Large intestine (tissue), 3 donors: ENCODE results near the gene LRRC8A. TPM values are rescaled to one million over a fixed set of nuclear protein-coding genes. Genes with fewer than 3 reads are reported as not detected.

Experiments
- DNase-seq, 2 donors: peaks; one replicate each; pipeline versions ENCODE4 v3.0.0 to v3.0.0-alpha.2; 2013
- H3K27ac ChIP-seq: one replicate; pipeline ENCODE4 v1.5.1; 2013; ENCODE audit warnings: low read length
- H3K27me3 ChIP-seq: 2 replicates; pipeline ENCODE4 v1.6.1; 2013; ENCODE audit warnings: low read length; ENCODE audit not compliant: control insufficient read depth, insufficient read depth
- H3K36me3 ChIP-seq: 2 replicates; pipeline ENCODE4 v1.6.1; 2013; ENCODE audit warnings: low read length; ENCODE audit not compliant: control insufficient read depth, insufficient read depth
- H3K4me1 ChIP-seq: one replicate; pipeline ENCODE4 v1.6.1; 2013; ENCODE audit warnings: low read length; ENCODE audit not compliant: control insufficient read depth, insufficient read depth
- H3K4me3 ChIP-seq: one replicate; pipeline ENCODE4 v1.5.1; 2013; ENCODE audit warnings: low read length
- H3K9me3 ChIP-seq: one replicate; pipeline ENCODE4 v1.6.1; 2013; ENCODE audit warnings: mild to moderate bottlenecking, low read depth, low read length, moderate library complexity; ENCODE audit not compliant: control insufficient read depth
- WGBS: methylation state at CpG from one replicate; pipeline ENCODE4 v1.1.5; 2013; ENCODE audit warnings: low lambda C conversion rate; ENCODE audit not compliant: insufficient coverage; 5-methylcytosine and 5-hydroxymethylcytosine counted together
- polyA plus RNA-seq: library from polyadenylated mRNA; unstranded; fragments of 120-200 nt; gene quantifications from one replicate; pipeline ENCODE4 v1.2.1, GENCODE V29; 2013

LRRC8A gene
- polyA plus RNA-seq, 1 donor = 18.5 TPM

GRCh38 chr9:128899566-128900322 lies 17.8 kb downstream of the LRRC8A start:
- Histone ChIP-seq H3K4me1 (peaks cover 10% of the 10 kb centered on the region), H3K4me3 (no peak overlapping the region), H3K36me3 (peaks cover 37% of the 10 kb centered on the region), H3K27me3 (no peaks in the 10 kb centered on the region), H3K27ac (peak overlapping the region; percentile 25), H3K9me3 (no peaks in the 10 kb centered on the region)
- peak in 1 of 2 donors; percentile 25 for DNase-seq
- WGBS = 60% methylated on average over 1 of the region's 8 CpGs

GRCh38 chr9:128901379-128901778 lies 19.4 kb downstream of the LRRC8A start:
- no peaks in the 10 kb centered on the region for H3K27me3 ChIP-seq
- WGBS = no CpG with 5 or more reads among the region's 7 CpGs
- DNase-seq = no peak
- no peaks in the 10 kb centered on the region for H3K9me3 ChIP-seq
- no peak overlapping the region for H3K27ac ChIP-seq
- peaks cover 10% of the 10 kb centered on the region for H3K4me1 ChIP-seq
- peaks cover 31% of the 10 kb centered on the region for H3K36me3 ChIP-seq
- no peak overlapping the region for H3K4me3 ChIP-seq

- no peak for DNase-seq
- Histone ChIP-seq H3K27me3 (no peaks in the 10 kb centered on the region), H3K27ac (peak overlapping the region; percentile 56), H3K4me1 (peaks cover 10% of the 10 kb centered on the region), H3K4me3 (no peak overlapping the region), H3K36me3 (peaks cover 27% of the 10 kb centered on the region), H3K9me3 (no peaks in the 10 kb centered on the region)
- WGBS = no CpG with 5 or more reads among the region's 5 CpGs
Measured at GRCh38 chr9:128901822-128902221, 19.9 kb downstream of the LRRC8A start.

GRCh38 chr9:128902351-128903078 lies 20.6 kb downstream of the LRRC8A start:
- Histone ChIP-seq H3K27ac (peak overlapping the region; percentile 56), H3K9me3 (no peaks in the 10 kb centered on the region), H3K36me3 (peaks cover 26% of the 10 kb centered on the region), H3K4me1 (peaks cover 10% of the 10 kb centered on the region), H3K27me3 (no peaks in the 10 kb centered on the region), H3K4me3 (no peak overlapping the region)
- DNase-seq = peak in 1 of 2 donors; percentile 72
- 40% methylated on average over 1 of the region's 23 CpGs for WGBS

GRCh38 chr9:128903079-128903461 lies 21.1 kb downstream of the LRRC8A start:
- Histone ChIP-seq H3K36me3 (peaks cover 29% of the 10 kb centered on the region), H3K4me1 (peaks cover 10% of the 10 kb centered on the region), H3K4me3 (no peak overlapping the region), H3K27ac (peak overlapping the region; percentile 41), H3K9me3 (no peaks in the 10 kb centered on the region), H3K27me3 (no peaks in the 10 kb centered on the region)
- WGBS = no CpG with 5 or more reads among the region's 2 CpGs
- DNase-seq = no peak

GRCh38 chr9:128903871-128904620 lies 22.1 kb downstream of the LRRC8A start:
- H3K27me3 ChIP-seq = no peaks in the 10 kb centered on the region
- peaks cover 10% of the 10 kb centered on the region for H3K4me1 ChIP-seq
- no CpG with 5 or more reads among the region's 10 CpGs for WGBS
- H3K4me3 ChIP-seq = no peak overlapping the region
- DNase-seq = no peak
- peaks cover 31% of the 10 kb centered on the region for H3K36me3 ChIP-seq
- H3K27ac ChIP-seq = no peak overlapping the region
- no peaks in the 10 kb centered on the region for H3K9me3 ChIP-seq

GRCh38 chr9:128905964-128906363 lies 24.0 kb downstream of the LRRC8A start:
- H3K27me3 ChIP-seq = no peaks in the 10 kb centered on the region
- DNase-seq = no peak
- peaks cover 43% of the 10 kb centered on the region for H3K36me3 ChIP-seq
- no CpG with 5 or more reads among the region's 7 CpGs for WGBS
- H3K4me3 ChIP-seq = no peak overlapping the region
- peaks cover 10% of the 10 kb centered on the region for H3K4me1 ChIP-seq
- H3K9me3 ChIP-seq = no peaks in the 10 kb centered on the region
- no peak overlapping the region for H3K27ac ChIP-seq

- Histone ChIP-seq H3K4me3 (no peak overlapping the region), H3K36me3 (peaks cover 47% of the 10 kb centered on the region), H3K27me3 (no peaks in the 10 kb centered on the region), H3K9me3 (no peaks in the 10 kb centered on the region), H3K27ac (no peak overlapping the region), H3K4me1 (peaks cover 9% of the 10 kb centered on the region)
- DNase-seq = no peak
- no CpG with 5 or more reads among the region's 2 CpGs for WGBS
Measured at GRCh38 chr9:128906741-128907140, 24.8 kb downstream of the LRRC8A start.

- H3K4me1 ChIP-seq = peaks cover 2% of the 10 kb centered on the region
- H3K4me3 ChIP-seq = no peak overlapping the region
- H3K9me3 ChIP-seq = no peaks in the 10 kb centered on the region
- no peaks in the 10 kb centered on the region for H3K27me3 ChIP-seq
- peaks cover 50% of the 10 kb centered on the region for H3K36me3 ChIP-seq
- H3K27ac ChIP-seq = no peak overlapping the region
- WGBS = no CpG with 5 or more reads among the region's 24 CpGs
- DNase-seq = no peak
Measured at GRCh38 chr9:128908372-128908771, 26.4 kb downstream of the LRRC8A start.

GRCh38 chr9:128909859-128910258 lies 27.9 kb downstream of the LRRC8A start:
- Histone ChIP-seq H3K36me3 (peaks cover 57% of the 10 kb centered on the region), H3K4me3 (no peak overlapping the region), H3K4me1 (peaks cover 2% of the 10 kb centered on the region), H3K9me3 (no peaks in the 10 kb centered on the region), H3K27ac (no peak overlapping the region), H3K27me3 (no peaks in the 10 kb centered on the region)
- no CpG with 5 or more reads among the region's 4 CpGs for WGBS
- DNase-seq = no peak
